Measurements from ENCODE around the gene GID8. TPM values are rescaled to one million over a fixed set of nuclear protein-coding genes. Genes with fewer than 3 reads are reported as not detected.

Gene GID8
- total and polyA plus RNA-seq, 2 of the 13 experiments (the other 11 are each of a cell fraction or from before 2014, with no cell fraction given) = 39.6 to 59.8 TPM

DNA sequence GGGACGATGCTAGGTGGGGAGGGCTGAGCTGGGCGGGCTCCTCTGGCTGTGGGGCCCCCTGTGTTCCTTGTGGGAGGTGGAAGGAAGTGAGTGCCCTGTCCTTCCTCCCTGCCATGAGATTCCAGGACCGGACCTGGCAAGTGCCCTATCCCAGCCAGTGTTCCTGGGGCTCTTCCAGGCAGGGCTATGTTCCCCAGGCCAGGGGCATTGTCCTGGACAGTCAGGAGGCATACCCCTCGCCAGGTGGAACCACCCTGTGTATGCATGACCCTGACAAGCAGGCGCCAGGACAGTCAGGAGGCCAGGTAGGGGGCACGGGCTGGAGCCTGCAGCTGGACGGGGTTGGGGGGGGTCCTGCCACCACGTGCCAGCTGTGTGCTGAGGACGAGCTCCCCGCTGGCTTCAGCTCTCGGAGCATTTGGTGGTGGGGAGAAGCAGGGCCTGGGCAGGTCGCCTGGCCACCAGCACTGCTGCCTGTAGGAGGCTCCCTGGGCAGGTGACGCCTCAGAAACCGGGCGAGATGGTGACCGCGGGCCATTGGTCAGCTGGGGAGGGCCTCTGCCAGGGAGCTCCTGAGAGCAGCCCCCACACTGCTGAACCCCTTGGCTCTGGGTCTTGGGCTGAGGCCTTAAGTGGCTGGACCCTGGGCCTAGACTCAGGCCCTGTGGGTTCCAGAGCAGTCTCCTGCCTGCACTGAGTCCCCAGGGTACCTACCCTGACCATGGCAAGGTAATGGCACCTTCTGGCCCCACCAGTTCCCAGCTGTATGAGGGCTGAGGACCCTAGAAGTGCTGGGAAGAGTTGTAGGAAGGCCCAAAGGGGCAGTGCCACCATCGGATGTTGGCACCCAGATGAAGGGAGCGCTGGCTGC, 15.3 kb downstream of the GID8 start (continued):
- TF ChIP-seq, protein P1, sequence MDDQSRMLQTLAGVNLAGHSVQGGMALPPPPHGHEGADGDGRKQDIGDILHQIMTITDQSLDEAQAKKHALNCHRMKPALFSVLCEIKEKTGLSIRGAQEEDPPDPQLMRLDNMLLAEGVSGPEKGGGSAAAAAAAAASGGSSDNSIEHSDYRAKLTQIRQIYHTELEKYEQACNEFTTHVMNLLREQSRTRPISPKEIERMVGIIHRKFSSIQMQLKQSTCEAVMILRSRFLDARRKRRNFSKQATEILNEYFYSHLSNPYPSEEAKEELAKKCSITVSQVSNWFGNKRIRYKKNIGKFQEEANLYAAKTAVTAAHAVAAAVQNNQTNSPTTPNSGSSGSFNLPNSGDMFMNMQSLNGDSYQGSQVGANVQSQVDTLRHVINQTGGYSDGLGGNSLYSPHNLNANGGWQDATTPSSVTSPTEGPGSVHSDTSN (CRISPR knock-in tag; IDR thresholded peaks at IDR 0.05; ENCODE audit: borderline replicate concordance) = no peak; the same call in 1 of the 2 replicates
- TF ChIP-seq, protein P2, sequence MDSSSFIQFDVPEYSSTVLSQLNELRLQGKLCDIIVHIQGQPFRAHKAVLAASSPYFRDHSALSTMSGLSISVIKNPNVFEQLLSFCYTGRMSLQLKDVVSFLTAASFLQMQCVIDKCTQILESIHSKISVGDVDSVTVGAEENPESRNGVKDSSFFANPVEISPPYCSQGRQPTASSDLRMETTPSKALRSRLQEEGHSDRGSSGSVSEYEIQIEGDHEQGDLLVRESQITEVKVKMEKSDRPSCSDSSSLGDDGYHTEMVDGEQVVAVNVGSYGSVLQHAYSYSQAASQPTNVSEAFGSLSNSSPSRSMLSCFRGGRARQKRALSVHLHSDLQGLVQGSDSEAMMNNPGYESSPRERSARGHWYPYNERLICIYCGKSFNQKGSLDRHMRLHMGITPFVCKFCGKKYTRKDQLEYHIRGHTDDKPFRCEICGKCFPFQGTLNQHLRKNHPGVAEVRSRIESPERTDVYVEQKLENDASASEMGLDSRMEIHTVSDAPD (CRISPR knock-in tag; IDR thresholded peaks at IDR 0.05) = 0 out of 2 replicates have a peak, but pooled peaks have one; percentile 29
- TF ChIP-seq, protein P3, sequence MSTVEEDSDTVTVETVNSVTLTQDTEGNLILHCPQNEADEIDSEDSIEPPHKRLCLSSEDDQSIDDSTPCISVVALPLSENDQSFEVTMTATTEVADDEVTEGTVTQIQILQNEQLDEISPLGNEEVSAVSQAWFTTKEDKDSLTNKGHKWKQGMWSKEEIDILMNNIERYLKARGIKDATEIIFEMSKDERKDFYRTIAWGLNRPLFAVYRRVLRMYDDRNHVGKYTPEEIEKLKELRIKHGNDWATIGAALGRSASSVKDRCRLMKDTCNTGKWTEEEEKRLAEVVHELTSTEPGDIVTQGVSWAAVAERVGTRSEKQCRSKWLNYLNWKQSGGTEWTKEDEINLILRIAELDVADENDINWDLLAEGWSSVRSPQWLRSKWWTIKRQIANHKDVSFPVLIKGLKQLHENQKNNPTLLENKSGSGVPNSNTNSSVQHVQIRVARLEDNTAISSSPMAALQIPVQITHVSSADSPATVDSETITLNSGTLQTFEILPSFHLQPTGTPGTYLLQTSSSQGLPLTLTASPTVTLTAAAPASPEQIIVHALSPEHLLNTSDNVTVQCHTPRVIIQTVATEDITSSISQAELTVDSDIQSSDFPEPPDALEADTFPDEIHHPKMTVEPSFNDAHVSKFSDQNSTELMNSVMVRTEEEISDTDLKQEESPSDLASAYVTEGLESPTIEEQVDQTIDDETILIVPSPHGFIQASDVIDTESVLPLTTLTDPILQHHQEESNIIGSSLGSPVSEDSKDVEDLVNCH (CRISPR knock-in tag; IDR thresholded peaks at IDR 0.05) = no peak
- TF ChIP-seq ZNF724P (CRISPR knock-in tag; IDR thresholded peaks at IDR 0.05; ENCODE audit: borderline replicate concordance) (peak; percentile 38; the same call in 1 of the 2 replicates), TP53 (CRISPR knock-in tag; conservative IDR thresholded peaks at IDR 0.05) (no peak), ZNF530 (CRISPR knock-in tag; IDR thresholded peaks at IDR 0.05; ENCODE audit: low read depth) (0 out of 2 replicates have a peak, but pooled peaks have one; percentile 60), JARID2 (CRISPR knock-in tag; IDR thresholded peaks at IDR 0.05; ENCODE audit: insufficient replicate concordance) (no peak), PHF8 (CRISPR knock-in tag; IDR thresholded peaks at IDR 0.05) (peak; percentile 46), ZSCAN21 (CRISPR knock-in tag; IDR thresholded peaks at IDR 0.05; ENCODE audit: borderline replicate concordance) (peak; percentile 56), HOXA3 (CRISPR knock-in tag; IDR thresholded peaks at IDR 0.05) (peak; percentile 24; the same call in 1 of the 2 replicates), MXI1 (IDR thresholded peaks at IDR 0.05; ENCODE audit: borderline replicate concordance, low read depth, low read length) (peak; percentile 37; the same call in 1 of the 3 replicates), KAT8 (CRISPR knock-in tag; IDR thresholded peaks at IDR 0.05) (no peak), HCFC1 (IDR thresholded peaks at IDR 0.05; ENCODE audit: low read depth, low read length) (no peak), MTA3 (CRISPR knock-in tag; IDR thresholded peaks at IDR 0.05) (no peak), U2AF1 (optimal IDR thresholded peaks at IDR 0.05; ENCODE audit: low read depth, low read length) (no peak), ZNF274 (CRISPR knock-in tag; IDR thresholded peaks at IDR 0.05) (no peak; the same call in 1 of the 2 replicates)
- TF ChIP-seq, protein P4, sequence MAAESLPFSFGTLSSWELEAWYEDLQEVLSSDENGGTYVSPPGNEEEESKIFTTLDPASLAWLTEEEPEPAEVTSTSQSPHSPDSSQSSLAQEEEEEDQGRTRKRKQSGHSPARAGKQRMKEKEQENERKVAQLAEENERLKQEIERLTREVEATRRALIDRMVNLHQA (CRISPR knock-in tag; IDR thresholded peaks at IDR 0.05) = no peak
- TF ChIP-seq, protein P5, sequence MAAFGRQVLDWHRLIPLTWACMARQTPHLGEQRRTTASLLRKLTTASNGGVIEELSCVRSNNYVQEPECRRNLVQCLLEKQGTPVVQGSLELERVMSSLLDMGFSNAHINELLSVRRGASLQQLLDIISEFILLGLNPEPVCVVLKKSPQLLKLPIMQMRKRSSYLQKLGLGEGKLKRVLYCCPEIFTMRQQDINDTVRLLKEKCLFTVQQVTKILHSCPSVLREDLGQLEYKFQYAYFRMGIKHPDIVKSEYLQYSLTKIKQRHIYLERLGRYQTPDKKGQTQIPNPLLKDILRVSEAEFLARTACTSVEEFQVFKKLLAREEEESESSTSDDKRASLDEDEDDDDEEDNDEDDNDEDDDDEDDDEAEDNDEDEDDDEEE (CRISPR knock-in tag; IDR thresholded peaks at IDR 0.05) = peak; percentile 35; the same call in 1 of the 2 replicates
- TF ChIP-seq, protein P6, sequence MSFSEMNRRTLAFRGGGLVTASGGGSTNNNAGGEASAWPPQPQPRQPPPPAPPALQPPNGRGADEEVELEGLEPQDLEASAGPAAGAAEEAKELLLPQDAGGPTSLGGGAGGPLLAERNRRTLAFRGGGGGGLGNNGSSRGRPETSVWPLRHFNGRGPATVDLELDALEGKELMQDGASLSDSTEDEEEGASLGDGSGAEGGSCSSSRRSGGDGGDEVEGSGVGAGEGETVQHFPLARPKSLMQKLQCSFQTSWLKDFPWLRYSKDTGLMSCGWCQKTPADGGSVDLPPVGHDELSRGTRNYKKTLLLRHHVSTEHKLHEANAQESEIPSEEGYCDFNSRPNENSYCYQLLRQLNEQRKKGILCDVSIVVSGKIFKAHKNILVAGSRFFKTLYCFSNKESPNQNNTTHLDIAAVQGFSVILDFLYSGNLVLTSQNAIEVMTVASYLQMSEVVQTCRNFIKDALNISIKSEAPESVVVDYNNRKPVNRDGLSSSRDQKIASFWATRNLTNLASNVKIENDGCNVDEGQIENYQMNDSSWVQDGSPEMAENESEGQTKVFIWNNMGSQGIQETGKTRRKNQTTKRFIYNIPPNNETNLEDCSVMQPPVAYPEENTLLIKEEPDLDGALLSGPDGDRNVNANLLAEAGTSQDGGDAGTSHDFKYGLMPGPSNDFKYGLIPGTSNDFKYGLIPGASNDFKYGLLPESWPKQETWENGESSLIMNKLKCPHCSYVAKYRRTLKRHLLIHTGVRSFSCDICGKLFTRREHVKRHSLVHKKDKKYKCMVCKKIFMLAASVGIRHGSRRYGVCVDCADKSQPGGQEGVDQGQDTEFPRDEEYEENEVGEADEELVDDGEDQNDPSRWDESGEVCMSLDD (CRISPR knock-in tag; IDR thresholded peaks at IDR 0.05; ENCODE audit: borderline replicate concordance) = peak; percentile 64
